ES-I3 (cell line): ENCODE results near the gene MFRP.

Experiments
- H3K36me3 ChIP-seq: 2 replicates; pipeline ENCODE4 v1.6.1; 2013; ENCODE audit warnings: mild to moderate bottlenecking, low read length, control low read depth, moderate library complexity; ENCODE audit not compliant: insufficient read depth
- H3K4me1 ChIP-seq: 2 replicates; pipeline ENCODE4 v1.6.1; 2013; ENCODE audit warnings: mild to moderate bottlenecking, control low read depth, low read length; ENCODE audit not compliant: insufficient read depth
- H3K9ac ChIP-seq: 2 replicates; pipeline ENCODE4 v1.6.1; 2013; ENCODE audit warnings: low read depth, mild to moderate bottlenecking, low read length, moderate library complexity
- H3K9me3 ChIP-seq: 2 replicates; pipeline ENCODE4 v1.6.1; 2013; ENCODE audit warnings: mild to moderate bottlenecking, low read length, moderate library complexity; ENCODE audit not compliant: control insufficient read depth, insufficient read depth

Gene MFRP

GRCh38 chr11:119339589-119340334 is 6.7 kb downstream of the MFRP start:
- Histone ChIP-seq H3K36me3 (no peaks in the 10 kb centered on the region), H3K9ac (peak overlapping the region; percentile 65), H3K4me1 (peaks cover 22% of the 10 kb centered on the region; the same call in 1 of the 2 replicates), H3K9me3 (no peaks in the 10 kb centered on the region)

GRCh38 chr11:119338965-119339588 is 7.4 kb downstream of the MFRP start:
- Histone ChIP-seq H3K36me3 (no peaks in the 10 kb centered on the region), H3K4me1 (peaks cover 22% of the 10 kb centered on the region; the same call in 1 of the 2 replicates), H3K9me3 (no peaks in the 10 kb centered on the region), H3K9ac (peak overlapping the region; percentile 65)

- Histone ChIP-seq H3K36me3 (no peaks in the 10 kb centered on the region), H3K9ac (peak overlapping the region; percentile 65; the same call in 1 of the 2 replicates), H3K4me1 (peaks cover 22% of the 10 kb centered on the region; the same call in 1 of the 2 replicates), H3K9me3 (no peaks in the 10 kb centered on the region)
Observed at GRCh38 chr11:119338318-119338890, 8.1 kb downstream of the MFRP start.

- Histone ChIP-seq H3K4me1 (peaks cover 22% of the 10 kb centered on the region), H3K9me3 (no peaks in the 10 kb centered on the region), H3K36me3 (no peaks in the 10 kb centered on the region), H3K9ac (peak overlapping the region; percentile 65)
Observed at GRCh38 chr11:119337581-119338317, 8.8 kb downstream of the MFRP start.

- H3K36me3 ChIP-seq, result no peaks in the 10 kb centered on the region
- peaks cover 22% of the 10 kb centered on the region for H3K4me1 ChIP-seq
- H3K9ac ChIP-seq, result peak overlapping the region; percentile 65; the same call in 1 of the 2 replicates
- H3K9me3 ChIP-seq, result no peaks in the 10 kb centered on the region
Observed at GRCh38 chr11:119336744-119337469, 9.6 kb downstream of the MFRP start.

- H3K9ac ChIP-seq, result no peak overlapping the region
- peaks cover 12% of the 10 kb centered on the region for H3K4me1 ChIP-seq
- H3K36me3 ChIP-seq, result no peaks in the 10 kb centered on the region
- no peaks in the 10 kb centered on the region for H3K9me3 ChIP-seq
Observed at GRCh38 chr11:119335655-119336543, 10.6 kb downstream of the MFRP start.

GRCh38 chr11:119335091-119335654 is 11.3 kb downstream of the MFRP start:
- peaks cover 12% of the 10 kb centered on the region for H3K4me1 ChIP-seq
- H3K9me3 ChIP-seq, result no peaks in the 10 kb centered on the region

GRCh38 chr11:119334174-119334930 is 12.2 kb downstream of the MFRP start, which contains the start of gene RNF26:
Gene RNF26, plus strand, starts transcription at chr11:119334527. Its CDS starts 596 bp downstream, at chr11:119335123.
- Histone ChIP-seq H3K9ac (peak within 1 kb of the TSS; percentile 67), H3K36me3 (no peaks in the 10 kb centered on the region), H3K4me1 (peaks cover 12% of the 10 kb centered on the region), H3K9me3 (no peaks in the 10 kb centered on the region)

More at GRCh38 chr11:119335091-119335654, 11.3 kb downstream of the MFRP start:
- peak overlapping the region; percentile 67 for H3K9ac ChIP-seq
- no peaks in the 10 kb centered on the region for H3K36me3 ChIP-seq

- H3K9ac ChIP-seq, result no peak overlapping the region
- peaks cover 7% of the 10 kb centered on the region for H3K4me1 ChIP-seq
- no peaks in the 10 kb centered on the region for H3K36me3 ChIP-seq
- H3K9me3 ChIP-seq, result no peaks in the 10 kb centered on the region
Observed at GRCh38 chr11:119332111-119332765, 14.3 kb downstream of the MFRP start.

GRCh38 chr11:119330237-119330636 is 16.3 kb downstream of the MFRP start:
- peaks cover under 1% of the 10 kb centered on the region for H3K4me1 ChIP-seq
- H3K36me3 ChIP-seq, result no peaks in the 10 kb centered on the region
- no peak overlapping the region for H3K9ac ChIP-seq
- H3K9me3 ChIP-seq, result no peaks in the 10 kb centered on the region

GRCh38 chr11:119329320-119329719 is 17.2 kb downstream of the MFRP start:
- Histone ChIP-seq H3K4me1 (no peaks in the 10 kb centered on the region; the same call in 1 of the 2 replicates), H3K9ac (no peak overlapping the region)

GRCh38 chr11:119324189-119324588 is 22.3 kb downstream of the MFRP start:
- Histone ChIP-seq H3K36me3 (no peaks in the 10 kb centered on the region), H3K9me3 (no peaks in the 10 kb centered on the region), H3K4me1 (peaks cover 10% of the 10 kb centered on the region), H3K9ac (no peak overlapping the region)

More at GRCh38 chr11:119329320-119329719, 17.2 kb downstream of the MFRP start:
- H3K9me3 ChIP-seq, result no peaks in the 10 kb centered on the region
- no peaks in the 10 kb centered on the region for H3K36me3 ChIP-seq
